GM18907 (cell line): ENCODE data around the gene SSBP4.
"Not testable (repeated sequence)": the region's sequence is repeated elsewhere in the genome, so short reads cannot be mapped to it uniquely, and the experiment has no call there.

Experiments used
- ATAC-seq: cut with Tn5 transposase; IDR thresholded peaks from one replicate; pipeline ENCODE4 v1.9.1; 2021; ENCODE audit warnings: mild to moderate bottlenecking, moderate library complexity; ENCODE audit not compliant: unreplicated experiment

Gene SSBP4

DNA sequence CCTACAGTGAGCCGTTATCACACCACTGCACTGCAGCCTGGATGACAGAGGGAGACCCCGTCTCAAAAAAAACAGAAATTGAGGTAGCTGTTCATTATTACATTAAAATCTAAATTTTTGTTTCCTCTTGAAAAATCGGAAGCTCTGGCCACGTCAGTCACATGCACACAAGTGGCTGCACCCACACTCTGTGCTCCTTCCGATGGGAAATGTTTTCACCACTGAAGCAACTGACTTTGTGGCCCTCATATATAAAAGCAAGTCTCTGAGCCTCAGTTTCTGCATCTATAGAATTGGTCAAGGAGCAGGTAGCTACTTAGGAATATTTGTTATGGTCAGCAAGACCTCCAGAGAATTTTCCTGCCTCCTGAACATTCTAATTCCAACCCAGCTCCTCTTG is 26.3 kb upstream of the SSBP4 start:
- no peak for ATAC-seq

DNA sequence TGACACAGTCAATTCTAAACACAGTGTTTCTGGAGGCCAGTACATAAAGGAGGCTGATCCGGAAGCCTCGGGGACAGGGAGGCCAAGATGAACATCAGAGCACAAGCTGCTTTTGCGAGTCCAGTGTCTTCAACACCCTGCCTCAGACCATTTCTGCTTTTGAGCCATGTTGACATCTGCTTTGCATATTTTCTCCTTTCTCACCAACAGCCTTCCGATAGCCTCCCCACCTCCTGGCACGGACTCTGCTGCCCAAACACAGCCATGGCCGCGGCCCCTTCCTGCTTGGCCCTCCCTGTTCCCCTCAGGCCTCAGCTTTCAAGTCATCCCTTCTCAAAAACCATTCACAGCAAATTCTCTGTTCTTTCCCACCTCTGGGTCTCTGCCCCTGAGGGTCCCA is 25.4 kb upstream of the SSBP4 start:
- no peak for ATAC-seq

DNA sequence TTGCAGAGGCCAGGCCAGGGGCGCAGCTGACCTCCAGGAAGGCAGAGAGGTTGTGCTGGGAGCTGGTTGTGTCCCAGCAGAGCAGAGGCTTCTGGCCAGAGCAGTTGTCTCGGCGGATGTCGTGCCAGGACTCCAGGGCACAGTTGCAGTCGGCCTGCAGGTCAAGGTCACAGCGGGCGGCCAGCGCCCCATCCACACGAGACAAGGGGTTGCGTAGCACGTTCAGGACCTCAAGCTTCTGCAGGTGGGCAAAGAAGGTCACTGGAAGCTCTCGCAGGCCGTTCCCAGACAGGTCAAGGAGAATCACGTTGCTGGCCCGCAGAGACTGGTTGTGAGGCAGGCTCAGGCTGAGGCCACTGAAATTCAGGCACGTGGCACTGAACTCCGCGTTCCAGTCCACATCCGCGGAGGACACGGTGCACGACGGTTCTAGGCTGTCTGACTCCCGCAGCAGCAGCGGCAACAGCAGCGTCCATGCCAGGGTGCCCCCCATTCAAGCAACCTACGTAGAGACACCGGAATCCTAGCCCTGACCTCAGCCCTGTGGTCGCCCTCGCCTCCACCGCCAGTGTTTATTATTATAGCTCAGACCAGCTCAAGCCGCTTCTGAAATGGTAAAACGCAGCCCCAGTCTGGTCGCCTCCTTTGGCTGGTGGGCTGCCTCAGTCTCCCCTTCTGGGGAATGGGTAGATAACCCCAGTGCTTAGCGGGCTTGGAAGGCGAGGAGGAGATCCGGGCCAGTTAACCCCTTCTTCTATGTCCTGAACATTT is 22.5 kb upstream of the SSBP4 start:
- no peak for ATAC-seq

DNA sequence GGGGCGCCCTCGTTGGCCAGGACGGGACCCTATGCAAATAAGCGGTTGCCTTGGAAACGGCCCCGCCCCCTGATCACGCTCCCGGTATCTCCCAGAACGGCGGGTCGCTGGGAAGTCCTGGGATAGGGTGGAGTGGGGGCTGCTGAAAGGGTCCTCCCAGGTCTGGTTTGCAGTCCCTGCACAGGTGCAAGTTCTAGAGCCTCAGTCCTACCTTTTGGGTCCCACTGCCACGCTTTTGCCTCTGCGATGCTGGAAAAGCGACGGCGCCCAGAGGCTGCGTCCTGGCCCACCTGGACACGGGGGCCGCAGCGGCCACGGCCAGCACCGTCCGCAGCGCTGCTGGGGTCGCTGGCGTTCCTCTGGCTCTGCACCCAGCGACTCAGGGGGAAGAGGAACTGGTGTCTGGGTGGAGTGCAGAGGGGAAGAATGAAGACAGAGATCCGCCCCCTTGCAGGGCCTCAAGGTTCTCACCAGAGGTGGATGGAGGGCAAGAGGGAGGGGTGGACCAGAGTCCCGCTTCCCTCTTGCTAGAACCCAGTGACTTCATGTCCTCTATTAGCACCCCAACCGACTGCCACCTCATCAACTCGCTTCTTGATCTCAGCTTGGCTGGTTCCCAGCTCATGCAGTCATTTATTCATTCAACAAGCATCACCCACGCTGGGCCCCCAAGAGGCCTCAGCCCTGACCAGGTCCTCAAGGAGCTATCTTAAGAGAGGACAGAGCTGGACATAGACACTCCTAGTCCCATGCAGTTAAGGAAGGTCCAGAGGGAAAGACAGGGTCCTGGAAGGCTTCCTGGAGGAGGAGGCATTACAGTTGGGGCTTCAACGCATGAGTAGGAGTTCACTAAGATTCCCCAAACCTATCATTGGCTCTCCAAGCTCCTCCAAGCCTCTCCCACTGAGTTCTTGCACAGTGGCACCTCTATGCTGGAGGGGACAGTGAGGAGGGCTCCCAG is 21.7 kb upstream of the SSBP4 start, which contains the start of gene LRRC25:
TSS of gene LRRC25 (minus strand) at position 381 of the 961 bp plus-strand sequence. CDS start 659 bp downstream, outside the sequence.
- ATAC-seq = no peak

DNA sequence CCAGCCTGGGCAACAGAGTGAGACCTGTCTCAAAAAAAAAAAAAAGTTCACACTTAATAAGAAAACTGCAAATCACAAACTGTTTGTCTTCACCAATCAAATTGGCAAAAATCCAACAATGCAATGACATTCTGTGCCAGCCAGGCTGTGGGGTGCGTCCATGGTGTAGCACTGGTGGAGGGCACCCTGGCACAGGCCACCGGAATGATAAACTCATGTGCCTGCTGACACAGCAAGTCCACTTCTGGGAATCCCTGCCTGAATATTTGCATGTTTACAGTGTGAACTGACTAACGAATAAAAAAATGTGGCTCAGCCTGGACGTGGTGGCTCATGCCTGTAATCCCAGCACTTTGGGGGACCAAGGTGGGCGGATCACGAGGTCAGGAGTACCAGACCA is 20.2 kb upstream of the SSBP4 start:
- no peak for ATAC-seq

DNA sequence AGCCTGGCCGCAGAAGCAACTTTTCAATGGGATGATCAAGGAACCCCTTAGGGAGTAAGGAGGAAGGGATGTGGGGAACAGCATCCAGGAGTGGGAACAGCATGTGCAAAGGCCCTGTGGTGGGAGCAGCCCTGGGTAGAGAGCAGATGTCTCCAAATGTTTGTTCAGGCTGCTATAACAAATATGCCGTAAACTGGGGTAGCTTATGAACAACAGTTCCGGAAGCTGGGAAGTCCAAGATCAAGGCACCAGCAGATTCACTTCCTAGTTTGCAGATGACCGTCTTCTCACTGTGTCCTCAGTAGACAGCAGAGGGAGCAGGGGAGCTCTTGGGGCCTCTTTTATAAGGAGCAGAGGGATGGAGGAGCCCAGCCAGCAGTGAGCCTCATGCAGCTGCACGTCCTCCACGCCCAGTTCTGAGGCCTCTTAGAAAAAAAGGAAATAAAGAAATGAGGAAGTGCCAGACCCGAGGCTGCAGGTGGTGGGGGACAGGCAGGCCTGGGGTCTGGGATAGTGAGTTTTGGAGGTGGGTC is 17.6 kb upstream of the SSBP4 start:
- ATAC-seq = no peak

DNA sequence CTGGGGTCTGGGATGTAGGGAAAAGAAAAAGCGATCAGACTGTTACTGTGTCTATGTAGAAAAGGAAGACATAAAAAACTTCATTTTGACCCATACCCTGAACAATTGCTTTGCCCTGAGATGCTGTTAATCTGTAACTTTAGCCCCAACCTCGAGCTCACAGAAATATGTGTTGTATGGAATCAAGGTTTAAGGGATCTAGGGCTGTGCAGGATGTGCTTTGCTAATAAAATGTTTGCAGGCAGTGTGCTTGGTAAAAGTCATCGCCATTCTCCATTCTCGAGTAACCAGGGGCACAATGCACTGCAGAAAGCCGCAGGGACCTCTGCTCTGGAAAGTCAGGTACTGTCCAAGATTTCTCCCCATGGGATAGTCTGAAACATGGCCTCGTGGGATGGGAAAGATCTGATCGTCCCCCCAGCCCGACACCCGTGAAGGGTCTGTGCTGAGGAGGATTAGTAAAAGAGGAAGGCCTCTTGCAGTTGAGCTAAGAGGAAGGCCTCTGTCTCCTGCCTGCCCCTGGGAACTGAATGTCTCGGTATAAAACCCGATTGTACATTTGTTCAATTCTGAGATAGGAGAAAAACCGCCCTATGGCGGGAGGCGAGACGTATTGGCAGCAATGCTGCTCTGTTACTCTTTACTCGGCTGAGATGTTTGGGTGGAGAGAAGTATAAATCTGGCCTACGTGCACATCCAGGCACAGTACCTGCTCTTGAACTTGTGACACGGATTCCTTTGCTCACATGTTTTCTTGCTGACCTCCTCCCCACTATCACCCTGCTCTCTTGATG is 16.5 kb upstream of the SSBP4 start:
- not testable (repeated sequence) for ATAC-seq

DNA sequence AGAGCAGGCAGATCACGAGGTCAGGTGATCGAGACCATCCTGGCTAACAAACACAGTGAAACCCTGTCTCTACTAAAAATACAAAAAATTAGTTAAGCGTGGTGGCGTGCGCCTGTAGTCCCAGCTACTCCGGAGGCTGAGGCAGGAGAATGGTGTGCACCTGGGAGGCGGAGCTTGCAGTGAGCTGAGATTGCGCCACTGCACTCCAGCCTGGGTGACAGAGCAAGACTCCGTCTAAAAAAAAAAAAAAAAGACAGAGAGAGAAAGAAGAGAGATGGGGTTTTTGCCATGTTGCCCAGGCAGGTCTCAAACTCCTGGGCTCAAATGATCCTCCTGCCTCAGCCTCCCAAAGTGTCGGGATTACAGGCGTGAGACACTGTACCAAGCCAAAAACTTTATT is 13.4 kb upstream of the SSBP4 start:
- ATAC-seq = not testable (repeated sequence)

DNA sequence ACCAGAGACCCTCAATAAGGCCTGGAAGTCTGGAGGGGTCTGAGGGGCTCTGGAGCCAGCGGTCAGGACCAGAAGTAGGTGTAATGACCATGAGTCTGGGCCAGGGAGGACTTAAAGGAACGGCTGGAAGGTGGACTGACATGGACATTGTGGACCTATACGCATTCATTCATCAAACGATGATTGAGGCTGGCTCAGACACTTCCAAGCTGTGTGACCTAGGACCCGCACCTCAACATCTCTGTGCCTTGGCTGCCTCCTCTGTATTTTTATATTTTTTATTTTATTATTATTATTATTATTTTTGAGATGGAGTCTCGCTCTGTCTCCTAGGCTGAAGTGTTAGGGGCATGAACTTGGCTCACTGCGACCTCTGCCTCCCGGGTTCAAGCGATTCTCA is 12.4 kb upstream of the SSBP4 start:
- ATAC-seq = no peak

DNA sequence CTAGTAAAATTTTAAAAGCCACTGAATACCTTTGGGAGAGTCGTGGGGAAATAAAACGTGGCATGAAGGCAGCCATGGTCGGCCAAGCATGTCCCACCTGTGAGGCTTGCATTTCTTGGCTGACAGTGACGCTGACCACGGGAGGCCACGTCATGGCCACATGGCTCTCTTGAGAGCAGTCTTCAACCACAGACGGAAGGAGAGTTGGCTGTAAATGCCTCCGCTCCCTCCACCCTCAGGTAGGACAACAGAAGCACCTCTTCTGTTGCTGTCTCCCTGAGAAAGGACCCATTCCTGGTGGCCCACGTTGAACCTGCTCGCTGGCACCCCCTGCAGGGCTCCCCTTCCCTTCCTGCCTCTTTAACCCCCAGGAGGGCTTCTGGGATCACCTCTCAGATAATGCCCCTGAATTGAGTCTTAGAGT is 11.1 kb upstream of the SSBP4 start:
- peak; percentile 68 for ATAC-seq

DNA sequence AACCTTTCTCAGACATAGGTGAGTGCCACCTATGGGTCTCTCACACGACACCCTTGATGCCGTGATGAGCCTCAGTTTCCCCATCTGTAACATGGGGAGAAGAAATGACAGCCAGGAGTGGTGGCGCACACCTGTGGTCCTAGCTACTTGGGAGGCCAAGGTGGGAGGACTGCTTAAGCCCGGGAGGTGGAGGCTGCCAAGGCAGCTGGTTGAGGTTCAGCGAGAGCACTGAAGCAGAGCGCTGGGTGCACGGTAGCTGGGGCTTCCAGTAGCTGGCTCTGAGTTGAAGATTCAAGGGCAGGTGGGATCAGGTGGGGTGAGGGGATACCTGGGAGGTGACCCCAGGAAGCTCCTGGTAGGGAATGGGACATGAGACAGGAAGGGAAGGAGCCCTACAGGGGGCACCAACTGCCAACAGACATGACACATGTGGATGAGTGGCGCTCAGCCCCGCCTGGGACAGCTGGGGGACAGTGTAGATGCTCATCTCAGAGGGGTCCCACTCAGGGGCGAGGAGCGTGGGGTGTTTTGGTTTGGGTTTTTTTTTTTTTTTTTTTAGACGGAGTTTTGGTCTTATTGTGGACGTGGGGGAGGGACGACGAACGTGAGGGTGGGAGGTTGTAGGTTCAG is 6.5 kb upstream of the SSBP4 start:
- ATAC-seq = no peak

DNA sequence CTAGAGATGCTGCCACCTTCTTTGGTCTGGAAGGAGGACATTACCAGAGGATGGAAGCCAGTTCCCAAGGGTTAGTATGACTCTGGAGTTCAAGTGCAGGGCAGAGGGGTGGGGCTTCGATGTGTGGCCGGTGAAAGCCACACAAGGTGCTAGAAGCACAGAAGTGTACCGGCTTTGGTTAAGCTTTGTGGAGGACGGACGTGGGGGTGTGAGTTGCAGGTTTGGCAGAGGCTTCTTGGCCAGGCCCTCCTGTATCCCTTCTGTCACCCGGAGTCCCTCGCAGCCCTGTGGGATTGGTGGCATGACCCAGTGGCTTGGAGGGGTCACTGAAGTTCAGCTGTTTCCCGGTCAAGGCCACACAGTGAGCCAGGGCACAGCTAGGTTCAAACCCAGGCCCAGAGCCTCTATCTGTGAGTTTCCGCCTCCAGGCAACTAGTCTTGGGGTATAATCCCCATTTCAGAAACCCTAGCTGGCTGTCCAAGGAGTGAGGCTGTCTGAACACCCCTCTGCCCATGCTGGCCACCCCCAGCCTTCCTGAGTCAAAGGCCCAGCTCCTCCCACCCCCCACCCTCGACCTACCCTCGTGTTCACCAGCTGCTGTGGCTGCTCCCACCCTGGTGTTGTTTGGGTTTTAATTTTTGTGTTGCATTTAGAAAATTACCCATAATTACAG is 4.6 kb upstream of the SSBP4 start:
- ATAC-seq = no peak

DNA sequence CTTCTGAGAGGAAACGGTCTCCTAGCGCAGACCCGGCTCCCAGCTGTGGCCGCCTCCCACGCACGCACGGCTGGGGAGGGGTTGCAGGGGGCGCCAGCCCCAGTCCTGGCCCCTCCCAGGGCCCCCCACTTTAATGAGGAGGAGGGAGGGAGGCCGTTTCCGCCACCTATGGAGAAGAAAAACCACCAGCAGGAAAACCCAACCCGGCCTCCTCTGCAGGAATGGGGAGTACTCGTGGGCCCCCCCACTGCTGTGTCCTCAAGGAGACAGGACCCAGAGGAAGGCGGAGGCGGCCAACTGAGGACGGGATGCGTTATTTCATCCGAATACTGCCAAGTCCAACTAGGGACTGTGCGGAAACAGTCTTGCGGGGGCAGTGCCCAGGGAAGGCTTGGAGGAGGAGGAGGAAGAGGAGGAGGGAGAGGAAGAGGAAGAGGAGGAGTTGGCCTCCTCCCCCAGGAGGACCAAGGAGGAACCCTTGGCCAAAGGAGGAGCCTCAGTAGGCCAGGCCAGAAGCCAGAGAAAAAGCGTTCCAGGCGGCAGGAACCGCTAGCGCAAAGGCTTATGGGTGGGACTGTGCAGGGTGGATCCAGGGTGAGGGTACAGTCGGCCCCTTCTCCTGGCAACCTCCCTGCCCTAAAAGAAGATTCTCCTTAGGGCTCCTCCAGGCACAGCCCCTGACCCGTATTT is 3.9 kb upstream of the SSBP4 start:
- ATAC-seq = no peak

DNA sequence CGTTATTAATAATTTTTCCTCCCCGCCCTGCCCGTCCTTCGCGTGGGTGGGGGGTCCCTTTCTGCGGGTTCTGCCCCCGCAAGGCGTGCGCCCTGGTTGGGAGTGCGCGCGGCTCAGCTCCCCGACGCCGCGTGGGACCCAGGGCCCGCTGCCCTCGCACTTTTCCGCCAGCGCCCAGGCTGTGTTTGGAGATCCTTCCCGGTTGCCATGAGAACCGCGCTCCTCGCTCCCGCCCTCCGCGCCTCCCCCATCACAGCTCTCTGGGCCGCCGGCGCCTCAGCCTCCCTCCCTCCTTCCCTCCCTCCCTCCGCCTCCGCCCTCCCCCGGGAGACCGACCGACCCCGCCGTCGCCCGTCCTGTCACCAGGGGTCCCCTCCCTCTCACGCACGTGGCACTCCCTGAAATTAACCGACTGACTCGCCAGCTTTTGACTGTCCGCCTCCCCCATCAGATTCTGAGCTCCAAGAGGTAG is 2.4 kb upstream of the SSBP4 start:
- ATAC-seq = no peak

DNA sequence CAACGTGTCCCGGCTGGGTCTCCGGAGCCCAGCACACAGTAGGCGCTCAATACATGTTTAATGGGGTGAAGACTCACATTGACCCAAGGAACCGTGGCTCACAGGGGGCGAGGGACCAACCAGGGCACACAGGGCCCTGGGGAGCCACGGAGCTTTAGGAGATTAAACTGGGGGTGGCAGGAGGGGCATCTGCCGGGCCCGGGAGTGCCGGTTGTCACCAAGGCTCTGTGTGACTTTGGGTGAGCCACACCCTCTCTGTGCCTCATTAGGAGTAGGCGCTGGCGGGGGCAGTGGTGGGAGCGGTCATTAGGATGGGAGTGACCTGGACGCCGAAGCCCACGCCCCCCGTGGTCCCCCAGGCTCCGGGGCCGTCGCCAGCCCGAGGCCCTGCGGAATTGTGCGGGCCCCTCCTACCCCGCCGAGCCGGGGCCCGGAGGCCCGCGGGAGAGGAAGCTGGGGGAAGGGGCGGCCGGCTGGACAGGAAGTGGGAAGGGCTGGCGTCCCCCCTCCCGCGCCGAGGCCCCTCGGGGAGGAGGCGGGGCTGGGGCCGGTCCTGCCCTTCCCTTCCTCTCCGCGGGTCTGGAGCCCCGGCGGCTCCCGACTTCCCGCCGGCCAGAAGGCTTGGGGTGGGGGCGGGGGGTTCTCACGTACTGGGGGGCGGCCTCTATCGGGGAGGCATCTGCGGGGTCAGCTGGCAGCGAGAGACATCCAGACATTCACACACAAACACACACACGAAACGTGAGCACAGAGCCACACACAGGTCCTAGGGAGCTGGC is 1.8 kb upstream of the SSBP4 start:
- no peak for ATAC-seq

DNA sequence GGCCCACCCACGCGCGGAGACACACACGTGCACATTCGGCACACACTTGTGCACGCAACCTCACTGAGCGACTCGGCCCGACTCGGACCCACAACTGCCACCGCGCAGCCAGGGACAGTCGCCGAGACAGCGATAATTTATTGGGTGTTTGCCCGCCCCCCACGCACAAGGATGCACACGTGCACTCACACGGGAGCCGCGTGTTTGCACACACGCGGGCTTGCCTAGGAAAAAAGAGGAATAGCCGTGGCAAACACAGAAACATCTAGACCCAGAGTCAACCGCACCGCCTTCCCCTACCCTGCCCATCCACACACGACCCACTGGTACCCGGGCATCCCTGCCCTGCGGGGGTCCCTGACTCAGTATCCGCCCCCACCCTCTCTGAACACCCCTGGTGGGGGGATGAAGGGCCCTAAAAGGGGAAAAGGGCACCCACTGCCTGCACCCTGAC is 1.1 kb upstream of the SSBP4 start:
- ATAC-seq = no peak

DNA sequence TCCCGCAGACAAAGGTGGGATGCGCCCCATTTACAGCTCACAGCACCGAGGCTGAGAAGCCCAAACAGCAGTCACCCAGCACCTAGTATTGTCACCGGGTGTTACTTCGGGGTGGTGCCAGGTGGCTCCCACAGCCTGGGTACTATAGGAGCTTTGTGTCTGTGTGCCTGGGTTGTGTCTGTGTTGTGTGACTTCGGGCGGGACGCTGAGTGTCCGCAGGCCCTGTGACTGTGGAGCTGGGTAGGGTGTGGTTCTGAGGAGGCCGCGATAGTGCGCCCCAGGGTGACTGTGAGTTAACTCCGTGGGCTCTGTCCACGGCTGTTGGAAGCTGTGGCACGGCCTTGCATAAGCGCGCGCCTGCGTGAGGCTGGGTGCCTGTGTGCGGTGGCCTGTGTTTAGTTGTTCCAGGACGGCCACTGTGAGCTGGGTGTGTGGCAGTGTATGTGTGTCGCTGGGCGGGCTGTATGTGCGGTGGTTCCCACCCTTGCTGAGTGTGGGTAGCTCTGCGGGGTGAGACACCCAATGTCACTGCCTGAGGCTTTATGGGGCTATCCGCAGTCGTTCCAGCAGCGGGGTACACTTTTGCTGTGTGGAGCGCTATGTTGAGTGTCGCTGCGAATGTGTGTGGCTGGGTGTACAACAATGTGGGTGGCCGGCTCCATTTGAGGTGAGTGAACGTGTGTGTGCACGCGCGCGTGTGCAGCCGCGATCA is 559 bp upstream of the SSBP4 start:
- peak; percentile 3 for ATAC-seq
